NCI-H2081 (cell line): Measurements from ENCODE around the gene SLC22A7.
"Not testable (repeated sequence)": the region's sequence is repeated elsewhere in the genome, so short reads cannot be mapped to it uniquely, and the experiment has no call there.

ENCODE experiments used
- DNase-seq, 2 experiments: peaks; one replicate each; lab custom pipeline; 2025; lab: John Stamatoyannopoulos, UW

Gene SLC22A7

GRCh38 chr6:43339168-43339567, 41.1 kb downstream of the SLC22A7 start:
- DNase-seq, result no peak

- not testable (repeated sequence) for DNase-seq
These were observed 48.2 kb downstream of the SLC22A7 start for GRCh38 chr6:43346243-43346642.

DNA sequence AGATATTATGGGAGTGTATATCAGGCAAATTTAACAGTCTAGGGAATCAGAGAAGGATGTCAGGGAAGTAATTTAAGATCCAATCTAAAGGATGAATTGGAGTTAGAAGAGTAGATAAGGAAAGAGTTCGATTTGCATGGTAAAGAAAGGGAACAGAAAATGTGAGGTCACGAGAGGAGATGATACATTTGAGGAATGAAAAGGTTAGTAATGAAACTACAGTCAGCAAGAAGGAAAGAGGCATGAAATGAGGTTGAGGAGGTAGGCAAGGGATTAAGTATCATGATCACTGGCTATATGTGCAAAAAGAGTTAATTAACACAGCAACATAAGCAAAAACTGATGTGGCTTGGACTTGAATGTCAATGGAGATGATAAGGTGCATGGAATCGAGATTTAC, 49.0 kb downstream of the SLC22A7 start:
- no peak for DNase-seq

- no peak for DNase-seq
These were observed 49.4 kb downstream of the SLC22A7 start for GRCh38 chr6:43347444-43347843.

- DNase-seq, result not testable (repeated sequence)
These were observed 53.9 kb downstream of the SLC22A7 start for GRCh38 chr6:43351951-43352350.
